ENCODE measurements around the gene SLC25A22.

DNA sequence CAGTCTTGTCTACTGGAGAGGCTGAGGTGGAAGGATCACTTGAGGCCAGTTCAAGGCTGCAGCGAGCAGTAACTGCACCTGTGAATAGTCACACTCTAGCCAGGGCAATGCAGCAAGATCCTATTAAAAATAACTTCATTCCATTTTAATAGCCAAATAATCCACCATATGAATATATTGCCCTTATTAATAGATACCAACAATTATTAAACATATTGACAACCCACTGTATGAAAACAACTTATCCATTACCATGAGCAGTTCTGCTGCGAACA is 31.2 kb downstream of the SLC25A22 start:
- TF ChIP-seq, protein P1, sequence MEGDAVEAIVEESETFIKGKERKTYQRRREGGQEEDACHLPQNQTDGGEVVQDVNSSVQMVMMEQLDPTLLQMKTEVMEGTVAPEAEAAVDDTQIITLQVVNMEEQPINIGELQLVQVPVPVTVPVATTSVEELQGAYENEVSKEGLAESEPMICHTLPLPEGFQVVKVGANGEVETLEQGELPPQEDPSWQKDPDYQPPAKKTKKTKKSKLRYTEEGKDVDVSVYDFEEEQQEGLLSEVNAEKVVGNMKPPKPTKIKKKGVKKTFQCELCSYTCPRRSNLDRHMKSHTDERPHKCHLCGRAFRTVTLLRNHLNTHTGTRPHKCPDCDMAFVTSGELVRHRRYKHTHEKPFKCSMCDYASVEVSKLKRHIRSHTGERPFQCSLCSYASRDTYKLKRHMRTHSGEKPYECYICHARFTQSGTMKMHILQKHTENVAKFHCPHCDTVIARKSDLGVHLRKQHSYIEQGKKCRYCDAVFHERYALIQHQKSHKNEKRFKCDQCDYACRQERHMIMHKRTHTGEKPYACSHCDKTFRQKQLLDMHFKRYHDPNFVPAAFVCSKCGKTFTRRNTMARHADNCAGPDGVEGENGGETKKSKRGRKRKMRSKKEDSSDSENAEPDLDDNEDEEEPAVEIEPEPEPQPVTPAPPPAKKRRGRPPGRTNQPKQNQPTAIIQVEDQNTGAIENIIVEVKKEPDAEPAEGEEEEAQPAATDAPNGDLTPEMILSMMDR (conservative IDR thresholded peaks at IDR 0.05 in 1 of 2, IDR thresholded peaks at IDR 0.05 in 1 of 2; ENCODE audit: low read depth in 1 of 2, low read length in 2 of 2) = no peak
- no peak for TF ChIP-seq EZH2 (IDR thresholded peaks at IDR 0.05; ENCODE audit: low read length, missing control alignments)
